Measurements from ENCODE around the gene GMPR2. TPM values are rescaled to one million over a fixed set of nuclear protein-coding genes. Genes with fewer than 3 reads are reported as not detected.
A peak's percentile ranks its signal among the peaks of the same experiment; 100 is the strongest.

The GMPR2 gene
- total RNA-seq: 10 to 100 TPM; 34.4 to 42.0 TPM
- long read RNA-seq, donor 1, transcript GMPR2-223 (10 exons, 1,893 nt): major isoform, 5 of 17 reads
- long read RNA-seq, donor 1, partial matches to known transcripts: 4 of 17 reads
- long read RNA-seq, donor 1, other reads (novel, unspliced or antisense): 4 of 17 reads
- long read RNA-seq, donor 2, transcript GMPR2-223 (10 exons, 1,893 nt): minor isoform, 24 of 130 reads
- long read RNA-seq, donor 2, transcript GMPR2-202 (10 exons, 1,972 nt): minor isoform, 21 of 130 reads
- long read RNA-seq, donor 2, transcript GMPR2-203 (10 exons, 1,652 nt): major isoform, 28 of 130 reads
- long read RNA-seq, donor 2, transcript GMPR2-204 (9 exons, 1,864 nt): minor isoform, 25 of 130 reads
- long read RNA-seq, donor 2, partial matches to known transcripts: 10 of 130 reads
- long read RNA-seq, donor 2, other reads (novel, unspliced or antisense): 22 of 130 reads

GRCh38 chr14:24232645-24233537, at the start of gene GMPR2:
GMPR2 (plus strand) TSS chr14:24232929; CDS start chr14:24233254, 325 bp downstream.
- intact Hi-C loops (cut with DNase I): no loop called here
- DNase-seq (ENCODE audit: low spot score): no peak

DNA sequence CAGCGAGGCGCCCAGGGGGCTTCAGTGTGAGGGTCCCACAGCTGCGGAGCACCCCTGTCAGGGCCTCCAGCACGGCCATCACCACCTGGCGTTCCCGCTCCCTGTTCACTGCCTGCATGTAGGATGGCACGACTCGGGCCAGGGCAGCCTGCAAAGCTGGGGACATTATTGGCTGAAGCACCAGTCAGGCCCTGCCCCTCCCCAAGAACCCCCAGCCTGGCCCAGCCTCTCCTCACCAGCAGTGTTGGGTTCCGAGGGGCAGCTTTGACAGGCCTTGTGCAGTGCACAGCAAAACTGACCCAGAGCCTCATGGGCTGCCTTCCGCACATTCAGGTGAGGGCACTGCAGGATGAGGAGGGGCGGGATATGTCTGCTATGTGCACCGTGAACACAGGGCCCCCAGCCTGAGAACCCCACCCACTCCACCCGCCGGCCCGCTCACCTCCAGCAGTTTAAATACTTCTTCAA, 49.7 kb upstream of the GMPR2 start:
- no peak for DNase-seq (ENCODE audit: low spot score)

DNA sequence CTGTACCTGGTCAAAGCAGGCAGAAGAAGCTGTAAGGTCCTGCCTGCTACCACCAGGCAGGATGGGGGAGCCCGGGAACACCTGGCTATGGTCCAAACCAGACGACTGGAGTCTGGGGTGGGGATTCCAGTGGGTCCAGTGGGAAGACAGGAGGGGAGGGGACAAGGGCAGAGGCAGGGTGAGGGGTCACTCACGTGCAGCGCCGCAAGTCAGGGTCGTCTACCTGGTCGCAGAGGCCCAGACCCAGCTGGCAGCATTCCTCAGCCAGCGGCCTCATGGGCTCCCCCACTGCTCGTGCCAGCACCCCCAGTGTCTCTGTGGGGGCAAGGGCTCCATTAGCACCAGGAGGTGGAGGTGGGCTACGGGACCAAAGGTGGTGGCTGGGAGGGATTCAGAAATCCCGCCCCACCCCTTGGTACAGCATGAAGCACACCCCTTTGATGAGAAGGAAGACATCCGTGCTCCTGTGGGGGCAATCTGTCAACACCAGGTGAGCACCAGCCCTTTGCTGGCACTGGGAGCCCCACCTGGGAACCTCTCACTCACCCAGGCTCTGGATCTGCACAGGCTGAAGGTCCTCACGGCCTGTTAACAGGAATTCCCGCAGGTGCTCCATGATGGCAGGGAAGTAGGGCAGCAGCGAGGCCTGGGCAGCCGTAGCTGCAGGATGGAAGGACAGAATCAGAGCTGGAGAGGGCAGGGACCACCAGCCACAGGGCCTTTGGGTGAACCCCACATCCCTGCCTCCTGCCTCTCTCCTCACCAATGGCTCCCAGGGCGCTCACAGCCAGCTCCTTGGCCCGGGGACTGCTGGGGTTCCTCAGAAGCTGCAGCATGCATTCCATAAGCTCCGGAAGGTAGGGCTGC, 48.4 kb upstream of the GMPR2 start:
- intact Hi-C loops (cut with DNase I): loop anchor here in 1 of 2 donors (1.0 kb wide), 1 partner anchor 41 kb away; no protein-coding TSS in a partner anchor
- no peak for DNase-seq (ENCODE audit: low spot score)

More for the DNA sequence above, 49.7 kb upstream of the GMPR2 start:
- intact Hi-C loops (cut with DNase I): no loop called here

DNA sequence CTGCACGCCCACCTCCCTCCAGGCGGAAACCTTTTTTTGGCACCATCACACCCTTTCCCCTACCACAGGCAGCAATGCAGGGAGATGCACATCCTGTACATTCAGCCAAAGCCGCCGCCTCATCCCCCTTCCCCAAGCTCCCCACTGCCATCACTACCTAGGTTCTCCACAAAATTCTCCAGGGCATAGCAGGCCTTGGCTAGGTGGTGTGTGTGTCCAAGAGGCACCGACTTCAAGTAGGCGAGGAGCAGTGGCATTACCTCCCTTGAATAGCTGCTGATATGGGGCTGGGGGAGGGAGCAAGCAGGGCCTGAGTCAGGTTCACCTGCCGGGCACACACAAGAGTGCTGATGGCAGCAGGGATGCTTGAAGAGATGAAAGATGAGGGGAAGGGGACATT, 47.7 kb upstream of the GMPR2 start:
- peak; percentile 47 for DNase-seq (ENCODE audit: low spot score)
- intact Hi-C loops (cut with DNase I): no loop called here

GRCh38 chr14:24185741-24186140, 47.0 kb upstream of the GMPR2 start:
- peak; percentile 56 for DNase-seq (ENCODE audit: low spot score)
- intact Hi-C loops (cut with DNase I): no loop called here

DNA sequence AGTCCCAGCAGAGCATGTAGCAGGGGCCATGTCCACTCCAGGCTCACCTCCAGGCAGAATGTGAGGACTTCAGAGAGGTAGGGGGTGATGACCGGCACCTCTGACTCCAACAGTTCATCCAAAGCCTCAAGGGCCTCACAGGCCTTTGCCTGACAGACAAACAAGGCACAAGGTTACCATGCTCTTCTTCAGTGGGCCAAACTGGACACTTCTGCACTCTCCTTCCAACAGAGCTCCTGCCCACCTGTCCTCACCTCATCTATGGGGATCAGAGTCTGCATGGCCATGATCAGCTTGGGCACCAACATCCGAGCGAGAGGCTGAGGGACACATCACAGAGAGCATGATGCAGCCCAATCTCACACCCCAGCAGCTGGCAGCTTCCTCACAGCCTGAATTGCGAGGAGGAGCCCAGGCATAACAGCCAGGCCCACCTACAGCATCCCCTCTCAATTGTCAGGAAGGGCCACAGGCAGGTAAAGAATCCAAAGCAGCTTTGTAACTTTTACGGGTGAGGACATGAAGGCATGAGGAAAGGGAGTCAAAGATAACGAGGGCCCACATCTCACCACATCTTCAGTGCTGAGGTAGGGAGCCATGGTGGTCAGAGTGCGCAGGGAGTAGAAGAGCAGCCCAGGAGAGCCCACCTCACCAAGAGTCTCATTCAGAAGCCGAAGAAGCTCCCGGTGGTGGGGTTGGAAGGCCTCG, 45.7 kb upstream of the GMPR2 start:
- DNase-seq (ENCODE audit: low spot score): peak; percentile 40
- intact Hi-C loops (cut with DNase I): no loop called here

GRCh38 chr14:24187539-24187915, 45.2 kb upstream of the GMPR2 start:
- intact Hi-C loops (cut with DNase I): no loop called here
- DNase-seq (ENCODE audit: low spot score): peak; percentile 47

- DNase-seq (ENCODE audit: low spot score): peak; percentile 99
- intact Hi-C loops (cut with DNase I): no loop called here
These were observed 44.3 kb upstream of the GMPR2 start, which contains the start of gene IPO4 for GRCh38 chr14:24188251-24189058. IPO4 (minus strand) TSS chr14:24188816; CDS start chr14:24188787, 29 bp downstream.

DNA sequence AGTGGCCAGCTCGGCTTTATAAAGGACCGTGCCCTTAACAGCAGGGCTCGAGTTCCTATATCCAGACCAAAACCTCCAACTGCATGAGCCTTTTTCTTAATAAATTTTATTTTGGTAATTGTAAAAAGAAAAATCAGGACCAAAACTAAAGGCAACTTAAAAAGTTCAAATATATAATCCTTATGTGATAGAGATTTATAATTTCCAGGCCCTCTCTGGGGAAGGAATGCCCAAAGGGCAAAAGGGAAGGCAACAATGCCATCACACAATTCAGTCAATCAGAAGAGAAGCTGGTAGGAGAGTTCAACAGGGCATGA, 43.7 kb upstream of the GMPR2 start:
- no peak for DNase-seq (ENCODE audit: low spot score)
- intact Hi-C loops (cut with DNase I): no loop called here

- intact Hi-C loops (cut with DNase I): no loop called here
- DNase-seq (ENCODE audit: low spot score): peak; percentile 57
These were observed 43.3 kb upstream of the GMPR2 start for GRCh38 chr14:24189460-24189859.

DNA sequence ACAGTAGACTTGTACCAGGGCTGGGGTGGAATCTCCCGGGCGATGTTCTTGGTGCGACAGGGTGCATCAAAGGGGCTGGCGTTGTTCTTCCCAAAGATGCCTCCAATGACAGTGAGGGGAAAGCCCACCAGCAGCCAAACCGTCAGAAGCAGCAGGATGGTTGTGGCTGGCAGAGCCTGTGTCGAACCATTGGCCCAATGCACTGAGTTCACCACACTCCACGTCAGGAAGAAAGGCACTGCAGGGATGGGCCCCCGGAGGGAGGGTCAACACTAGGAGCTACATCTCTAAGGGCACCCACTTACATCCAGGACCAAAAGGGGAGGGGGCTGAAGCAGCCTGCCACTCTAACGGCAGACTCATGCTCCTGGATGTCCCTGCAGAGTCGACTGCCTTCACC, 42.3 kb upstream of the GMPR2 start:
- peak; percentile 69 for DNase-seq (ENCODE audit: low spot score)
- intact Hi-C loops (cut with DNase I): no loop called here

GRCh38 chr14:24192933-24193332, 39.8 kb upstream of the GMPR2 start:
- intact Hi-C loops (cut with DNase I): no loop called here

GRCh38 chr14:24194186-24194872, 38.4 kb upstream of the GMPR2 start:
- DNase-seq (ENCODE audit: low spot score): no peak
- intact Hi-C loops (cut with DNase I): no loop called here

More at GRCh38 chr14:24192933-24193332, 39.8 kb upstream of the GMPR2 start:
- no peak for DNase-seq (ENCODE audit: low spot score)

DNA sequence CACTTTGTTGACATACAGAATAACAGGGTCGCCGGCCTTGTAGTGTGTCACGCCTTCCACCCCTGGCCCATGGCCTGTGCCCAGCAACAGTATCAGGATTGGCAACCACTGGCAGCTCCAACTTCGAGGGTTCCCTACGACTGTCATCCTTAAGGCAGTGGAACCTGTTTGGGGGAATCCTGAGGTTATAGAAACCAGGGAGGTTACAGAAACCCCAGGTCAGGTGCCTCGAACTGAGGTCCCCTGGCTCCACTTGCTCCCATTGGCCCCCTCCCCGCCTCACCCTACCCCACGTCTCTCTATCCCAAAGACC, 37.9 kb upstream of the GMPR2 start:
- intact Hi-C loops (cut with DNase I): no loop called here
- DNase-seq (ENCODE audit: low spot score): no peak

DNA sequence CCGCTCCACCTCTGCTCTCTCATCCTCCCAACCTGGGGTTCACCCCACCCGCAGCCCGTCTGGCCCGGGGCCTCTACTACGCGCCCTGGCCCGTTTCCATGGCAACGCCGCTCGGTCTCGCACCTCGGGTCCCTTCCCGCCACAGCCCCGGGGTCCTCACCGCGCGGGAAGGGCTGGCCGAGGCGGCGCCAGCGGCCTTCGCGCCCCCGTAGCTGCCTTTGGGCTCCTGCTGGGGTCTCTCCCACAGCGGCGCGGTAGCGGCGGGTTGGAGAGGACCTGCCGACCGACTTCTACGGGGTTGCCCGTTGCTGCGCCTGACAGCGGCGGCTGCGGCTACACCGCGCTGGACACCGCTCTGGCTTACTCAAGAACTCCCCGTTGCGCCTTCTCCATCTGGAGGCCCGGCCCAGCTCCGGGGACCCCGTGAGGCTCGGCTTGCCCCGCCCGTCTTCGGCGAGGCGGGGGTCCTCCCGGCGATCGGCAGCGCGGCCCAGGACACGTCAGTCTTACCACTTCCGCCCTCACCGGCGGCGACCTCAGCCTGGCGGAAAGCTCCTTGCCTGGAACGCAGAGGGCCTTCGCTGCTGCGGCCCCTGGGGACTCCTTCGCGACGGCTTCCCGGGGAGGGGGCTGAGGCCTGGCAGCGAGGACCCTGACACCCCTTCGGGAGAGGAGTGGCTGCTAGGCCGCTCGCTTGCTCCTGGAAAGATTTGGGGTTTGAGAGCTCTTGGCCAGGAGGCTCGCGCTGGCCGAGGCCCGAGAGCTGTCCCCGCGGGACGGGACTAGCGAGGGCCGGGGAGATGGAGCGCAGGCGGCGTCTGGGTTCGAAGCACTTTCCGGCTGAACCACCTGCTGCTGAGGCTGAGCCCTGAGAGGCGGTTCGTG, 37.3 kb upstream of the GMPR2 start, which contains the start of gene TM9SF1:
TSS of gene TM9SF1 (minus strand) at position 256 of the 885 bp plus-strand sequence. CDS start 422 bp downstream, outside the sequence.
- peak; percentile 98 for DNase-seq (ENCODE audit: low spot score)

More for the DNA sequence above, 37.3 kb upstream of the GMPR2 start, which contains the start of gene TM9SF1:
- intact Hi-C loops (cut with DNase I): no loop called here

All from posterior vena cava (tissue), 2 donors.